OCI-LY1 (cell line): ENCODE measurements around the gene CACNA1C.

ENCODE experiments used
- EZH2 ChIP-seq: fragments of 200-600 bp; sonication (generic), shearing (Covaris generic); IDR thresholded peaks from 2 replicates; pipeline ENCODE4 v1.8.0; 2017; ENCODE audit warnings: borderline replicate concordance, mixed run types, mild to moderate bottlenecking, antibody characterized with exemption, low read length, moderate library complexity, mixed read lengths
- TF ChIP-seq, protein P1 (sequence below): fragments of 200-600 bp; sonication (generic), shearing (Covaris generic); IDR thresholded peaks from 2 replicates; pipeline ENCODE4 v1.5.1; 2017; ENCODE audit warnings: mild to moderate bottlenecking, antibody characterized with exemption, low read length, moderate library complexity, mixed read lengths

DNA sequence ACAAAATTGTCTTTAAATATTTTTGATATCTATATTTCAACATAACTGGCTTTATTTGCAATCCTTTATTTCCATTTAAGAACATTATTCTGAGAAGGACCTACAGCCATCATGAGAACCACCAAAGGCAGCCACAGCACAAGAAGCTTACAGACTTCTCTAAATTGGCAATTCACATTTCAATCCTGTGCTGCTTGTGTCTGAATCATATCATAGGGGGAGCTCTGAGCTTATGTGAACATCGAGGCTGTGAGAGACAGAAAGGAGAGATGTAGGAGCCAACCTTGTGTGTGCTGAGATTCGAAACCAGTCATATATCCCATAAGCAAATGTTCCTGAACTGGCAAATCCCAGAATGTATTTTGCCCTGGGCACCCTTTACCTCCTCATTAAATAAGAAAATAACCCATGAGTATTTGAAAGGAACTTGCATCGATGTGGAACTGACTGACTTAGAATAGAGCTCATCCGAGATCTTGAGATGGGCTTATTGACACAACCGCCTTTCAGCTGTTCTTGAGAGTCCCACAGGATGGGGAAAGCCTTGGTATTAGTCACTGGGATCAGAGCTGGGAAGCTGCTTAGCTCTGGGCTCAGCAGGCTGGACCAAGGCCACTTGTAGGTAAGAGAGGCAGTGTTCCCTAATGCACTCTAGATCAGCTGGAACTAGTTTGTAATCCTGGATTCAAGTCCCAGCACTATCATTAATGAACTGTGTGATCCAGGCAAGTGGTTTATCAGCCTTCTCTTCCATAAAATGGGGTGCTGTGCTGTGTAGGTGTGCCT is 329.8 kb downstream of the CACNA1C start:
- TF ChIP-seq, protein P1, sequence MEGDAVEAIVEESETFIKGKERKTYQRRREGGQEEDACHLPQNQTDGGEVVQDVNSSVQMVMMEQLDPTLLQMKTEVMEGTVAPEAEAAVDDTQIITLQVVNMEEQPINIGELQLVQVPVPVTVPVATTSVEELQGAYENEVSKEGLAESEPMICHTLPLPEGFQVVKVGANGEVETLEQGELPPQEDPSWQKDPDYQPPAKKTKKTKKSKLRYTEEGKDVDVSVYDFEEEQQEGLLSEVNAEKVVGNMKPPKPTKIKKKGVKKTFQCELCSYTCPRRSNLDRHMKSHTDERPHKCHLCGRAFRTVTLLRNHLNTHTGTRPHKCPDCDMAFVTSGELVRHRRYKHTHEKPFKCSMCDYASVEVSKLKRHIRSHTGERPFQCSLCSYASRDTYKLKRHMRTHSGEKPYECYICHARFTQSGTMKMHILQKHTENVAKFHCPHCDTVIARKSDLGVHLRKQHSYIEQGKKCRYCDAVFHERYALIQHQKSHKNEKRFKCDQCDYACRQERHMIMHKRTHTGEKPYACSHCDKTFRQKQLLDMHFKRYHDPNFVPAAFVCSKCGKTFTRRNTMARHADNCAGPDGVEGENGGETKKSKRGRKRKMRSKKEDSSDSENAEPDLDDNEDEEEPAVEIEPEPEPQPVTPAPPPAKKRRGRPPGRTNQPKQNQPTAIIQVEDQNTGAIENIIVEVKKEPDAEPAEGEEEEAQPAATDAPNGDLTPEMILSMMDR = peak; percentile 7; the same call in 1 of the 2 replicates
- no peak for TF ChIP-seq EZH2
